ENCODE results near the gene NBL1. TPM values are rescaled to one million over a fixed set of nuclear protein-coding genes. Genes with fewer than 3 reads are reported as not detected.

NBL1 gene
- total RNA-seq, 1 donor = 105 TPM

GRCh38 chr1:19695772-19696171 is 51.7 kb downstream of the NBL1 start:
- DNase-seq (ENCODE audit: low read depth) = no peak
- H3K4me3 ChIP-seq (ENCODE audit: low read depth, low read length) = no peak overlapping the region
- no peak for TF ChIP-seq CTCF (IDR thresholded peaks at IDR 0.05; ENCODE audit: insufficient read depth, low read length)

- no peak for TF ChIP-seq CTCF (IDR thresholded peaks at IDR 0.05; ENCODE audit: insufficient read depth, low read length)
- no peak overlapping the region for H3K4me3 ChIP-seq (ENCODE audit: low read depth, low read length)
- DNase-seq (ENCODE audit: low read depth) = no peak
Observed at GRCh38 chr1:19696820-19697219, 52.7 kb downstream of the NBL1 start.

- TF ChIP-seq CTCF (IDR thresholded peaks at IDR 0.05; ENCODE audit: insufficient read depth, low read length) = no peak
- no peak for DNase-seq (ENCODE audit: low read depth)
- H3K4me3 ChIP-seq (ENCODE audit: low read depth, low read length) = no peak overlapping the region
Observed at GRCh38 chr1:19698181-19698580, 54.1 kb downstream of the NBL1 start.

- no peak for TF ChIP-seq CTCF (IDR thresholded peaks at IDR 0.05; ENCODE audit: insufficient read depth, low read length)
- no peak overlapping the region for H3K4me3 ChIP-seq (ENCODE audit: low read depth, low read length)
- DNase-seq (ENCODE audit: low read depth) = no peak
Observed at GRCh38 chr1:19700079-19700777, 56.1 kb downstream of the NBL1 start.

- H3K4me3 ChIP-seq (ENCODE audit: low read depth, low read length) = no peak overlapping the region
- DNase-seq (ENCODE audit: low read depth) = no peak
- TF ChIP-seq CTCF (IDR thresholded peaks at IDR 0.05; ENCODE audit: insufficient read depth, low read length) = no peak
Observed at GRCh38 chr1:19703280-19703679, 59.2 kb downstream of the NBL1 start.

- H3K4me3 ChIP-seq (ENCODE audit: low read depth, low read length) = no peak overlapping the region
- DNase-seq (ENCODE audit: low read depth) = peak; percentile 81
- TF ChIP-seq CTCF (IDR thresholded peaks at IDR 0.05; ENCODE audit: insufficient read depth, low read length) = peak; percentile 97
Observed at GRCh38 chr1:19704247-19705113, 60.4 kb downstream of the NBL1 start.
